Uterus (tissue), 4 donors: Measurements from ENCODE around the gene DGCR2. TPM values are rescaled to one million over a fixed set of nuclear protein-coding genes. Genes with fewer than 3 reads are reported as not detected.
"Not testable (repeated sequence)": the region's sequence is repeated elsewhere in the genome, so short reads cannot be mapped to it uniquely, and the experiment has no call there.

Source experiments
- DNase-seq, 2 donors: peaks; one replicate each; pipeline ENCODE4 v3.0.0-alpha.2; 2019 to 2020
- H3K27ac ChIP-seq, 2 donors: fragments of 200-600 bp; sonication (generic); 1 replicate in 1 of 2; 2 replicates in 1 of 2; pipeline ENCODE4 v1.5.1; 2016 to 2018
- H3K27me3 ChIP-seq, 2 donors: fragments of 200-600 bp; sonication (generic); one replicate each; pipeline ENCODE4 v1.5.1; 2018 to 2019; ENCODE audit warnings: control low read depth in 1 of 2
- H3K36me3 ChIP-seq, 2 donors: fragments of 200-600 bp; sonication (generic); one replicate each; pipeline ENCODE4 v1.5.1; 2019; ENCODE audit warnings: control low read depth in 1 of 2
- H3K4me1 ChIP-seq, 2 donors: fragments of 200-600 bp; sonication (generic); one replicate each; pipeline ENCODE4 v1.5.1; 2018 to 2019; ENCODE audit warnings: control low read depth in 1 of 2
- H3K4me3 ChIP-seq, 2 donors: fragments of 200-600 bp; sonication (generic); 1 replicate in 1 of 2; 2 replicates in 1 of 2; pipeline ENCODE4 v1.5.1; 2018 to 2019; ENCODE audit warnings: mild to moderate bottlenecking in 1 of 2
- H3K9me3 ChIP-seq, 2 donors: fragments of 200-600 bp; sonication (generic); one replicate each; pipeline ENCODE4 v1.5.1; 2019; ENCODE audit warnings: control low read depth in 1 of 2
- POLR2A ChIP-seq, 2 donors: fragments of 450-650 bp; IDR thresholded peaks; one replicate each; pipeline ENCODE4 v1.6.1; 2016; ENCODE audit warnings: antibody characterized with exemption in 2 of 2, mild to moderate bottlenecking in 1 of 2, moderate library complexity in 1 of 2
- intact Hi-C: fragments of 100-400 bp; cut with DNase I; formaldehyde crosslinking; loops from one replicate; pipeline ENCODE4 v1.15.1; 2023; ENCODE audit warnings: low total_unique reads
- total RNA-seq, 4 donors: library from RNA; depleted of rRNA in 3 of 4; stranded (reverse); fragments of >200 nt in 3 of 4; gene quantifications; one replicate each; pipeline versions ENCODE4 v1.1.0 to v1.2.4, GENCODE V29; 2014 to 2023
- TF ChIP-seq, protein P1 (sequence below), 4 experiments: fragments of 200-600 bp in 2 of 4; fragments of 450-650 bp in 2 of 4; sonication (generic) in 2 of 4; IDR thresholded peaks; one replicate each; pipeline ENCODE4 v1.5.1; 2016 to 2019; ENCODE audit warnings: antibody characterized with exemption in 4 of 4, mild to moderate bottlenecking in 2 of 4, moderate library complexity in 1 of 4
- donor health status: DM: yes; HTN: yes; CAD: no.

Gene DGCR2
- total RNA-seq, 4 donors from 2014 or later = 18.2 to 88.9 (median 47.6) TPM

DNA sequence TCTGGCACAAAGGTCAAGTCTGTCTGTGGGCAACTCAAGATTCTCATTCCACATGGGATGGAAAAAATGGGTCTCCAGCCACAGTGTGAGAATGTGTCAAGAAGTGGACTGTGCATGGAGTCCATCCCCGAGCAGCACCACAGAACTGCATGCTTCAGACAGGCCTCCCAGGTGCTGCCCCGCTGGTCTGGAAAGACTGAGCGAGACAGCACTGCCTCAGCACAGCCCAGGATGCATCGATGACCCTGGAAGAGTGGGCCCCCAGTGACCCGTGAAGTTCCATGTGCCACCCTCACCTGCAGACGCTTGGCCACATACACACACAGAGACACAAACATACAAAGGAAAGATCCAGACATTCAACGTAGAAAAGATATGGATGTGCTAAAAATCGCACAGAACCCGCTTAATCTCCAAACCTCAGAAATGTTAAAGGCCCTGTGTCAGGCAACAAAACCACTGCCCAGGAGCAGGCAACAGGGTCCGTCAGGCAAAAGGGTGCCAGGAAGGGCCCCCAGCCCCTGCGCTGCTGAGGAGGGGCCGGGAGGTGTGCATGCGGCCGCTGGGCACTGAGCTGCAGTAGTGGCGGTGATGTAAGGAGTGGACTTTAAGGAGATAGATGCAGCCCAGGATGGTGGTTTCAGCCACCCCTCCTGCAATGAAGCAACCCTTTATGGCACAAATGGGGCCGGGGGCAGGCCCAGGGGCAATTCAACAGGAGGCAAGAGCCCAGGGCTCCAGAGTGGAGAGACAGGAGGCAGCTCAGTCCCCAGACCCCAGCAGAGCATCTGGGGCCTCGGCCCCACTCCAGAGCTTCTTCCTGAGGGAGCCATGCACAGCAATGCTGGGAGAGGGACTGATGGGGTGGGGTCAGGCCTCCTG is 84.7 kb downstream of the DGCR2 start:
- H3K9me3 ChIP-seq = no peaks in the 10 kb centered on the region
- no peaks in the 10 kb centered on the region for H3K4me1 ChIP-seq
- TF ChIP-seq, protein P1, sequence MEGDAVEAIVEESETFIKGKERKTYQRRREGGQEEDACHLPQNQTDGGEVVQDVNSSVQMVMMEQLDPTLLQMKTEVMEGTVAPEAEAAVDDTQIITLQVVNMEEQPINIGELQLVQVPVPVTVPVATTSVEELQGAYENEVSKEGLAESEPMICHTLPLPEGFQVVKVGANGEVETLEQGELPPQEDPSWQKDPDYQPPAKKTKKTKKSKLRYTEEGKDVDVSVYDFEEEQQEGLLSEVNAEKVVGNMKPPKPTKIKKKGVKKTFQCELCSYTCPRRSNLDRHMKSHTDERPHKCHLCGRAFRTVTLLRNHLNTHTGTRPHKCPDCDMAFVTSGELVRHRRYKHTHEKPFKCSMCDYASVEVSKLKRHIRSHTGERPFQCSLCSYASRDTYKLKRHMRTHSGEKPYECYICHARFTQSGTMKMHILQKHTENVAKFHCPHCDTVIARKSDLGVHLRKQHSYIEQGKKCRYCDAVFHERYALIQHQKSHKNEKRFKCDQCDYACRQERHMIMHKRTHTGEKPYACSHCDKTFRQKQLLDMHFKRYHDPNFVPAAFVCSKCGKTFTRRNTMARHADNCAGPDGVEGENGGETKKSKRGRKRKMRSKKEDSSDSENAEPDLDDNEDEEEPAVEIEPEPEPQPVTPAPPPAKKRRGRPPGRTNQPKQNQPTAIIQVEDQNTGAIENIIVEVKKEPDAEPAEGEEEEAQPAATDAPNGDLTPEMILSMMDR (IDR thresholded peaks at IDR 0.05) = no peak
- TF ChIP-seq POLR2A (IDR thresholded peaks at IDR 0.05) = no peak
- no peak overlapping the region for H3K4me3 ChIP-seq
- intact Hi-C loops = no loop called here
- H3K27me3 ChIP-seq = no peaks in the 10 kb centered on the region
- no peak overlapping the region for H3K27ac ChIP-seq
- peak in 1 of 2 donors; percentile 10 for DNase-seq
- no peaks in the 10 kb centered on the region for H3K36me3 ChIP-seq

DNA sequence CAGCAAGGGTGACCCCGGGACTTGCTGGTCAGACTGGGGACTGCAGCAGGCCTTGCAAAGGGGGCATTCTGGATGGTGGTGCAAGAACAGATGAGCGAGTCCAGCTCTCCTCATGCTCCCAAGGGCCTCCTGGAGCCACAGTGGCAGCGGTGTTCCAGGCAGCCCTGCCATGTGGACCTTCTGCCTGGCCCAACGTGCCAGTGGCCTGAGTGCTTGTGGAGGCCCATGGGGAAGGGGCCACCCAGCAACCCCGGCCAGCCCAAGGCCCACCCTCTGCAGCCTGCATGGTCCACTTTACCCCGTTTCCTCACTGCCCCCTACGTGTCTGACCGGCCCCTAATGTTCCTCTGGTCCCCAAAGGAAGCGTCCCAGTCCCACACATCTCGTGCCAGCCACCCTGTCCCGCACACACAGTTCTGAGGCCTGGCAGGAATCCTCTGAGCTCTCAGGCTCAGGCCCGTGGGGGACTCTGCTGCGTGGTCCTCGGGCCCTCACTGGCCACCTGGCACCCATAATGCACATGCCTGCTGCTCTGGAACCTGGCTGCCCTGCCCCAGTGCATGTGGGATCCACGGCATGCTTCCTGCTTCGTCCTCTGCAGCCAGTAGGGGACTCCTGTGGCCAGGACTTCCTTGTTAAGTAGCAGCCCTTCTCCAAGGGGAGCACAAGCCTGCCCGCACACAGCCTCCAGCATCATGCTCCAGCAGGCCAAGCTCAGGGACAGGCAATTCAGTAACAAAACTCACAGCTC is 85.5 kb downstream of the DGCR2 start:
- TF ChIP-seq, protein P1 (IDR thresholded peaks at IDR 0.05) = no peak
- no peak for TF ChIP-seq POLR2A (IDR thresholded peaks at IDR 0.05)
- Histone ChIP-seq H3K27me3 (no peaks in the 10 kb centered on the region), H3K4me3 (no peak overlapping the region), H3K36me3 (no peaks in the 10 kb centered on the region), H3K4me1 (no peaks in the 10 kb centered on the region), H3K9me3 (no peaks in the 10 kb centered on the region), H3K27ac (no peak overlapping the region)
- intact Hi-C loops = no loop called here
- no peak for DNase-seq

DNA sequence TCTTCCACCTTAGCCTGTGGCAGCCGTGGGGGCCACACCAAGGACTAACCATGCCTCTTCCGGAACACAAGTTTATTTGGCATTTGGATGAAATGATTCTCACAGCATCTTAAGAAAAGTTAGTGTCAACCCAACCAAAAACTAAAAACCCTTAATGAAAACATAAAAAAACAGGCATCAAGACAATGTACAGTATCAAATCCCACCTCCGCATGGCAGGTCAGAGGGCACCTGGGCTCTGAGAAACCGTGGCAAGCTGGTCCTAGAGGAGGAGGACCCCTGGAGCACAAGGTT is 86.0 kb downstream of the DGCR2 start:
- no peaks in the 10 kb centered on the region for H3K27me3 ChIP-seq
- intact Hi-C loops = no loop called here
- H3K36me3 ChIP-seq = no peaks in the 10 kb centered on the region

DNA sequence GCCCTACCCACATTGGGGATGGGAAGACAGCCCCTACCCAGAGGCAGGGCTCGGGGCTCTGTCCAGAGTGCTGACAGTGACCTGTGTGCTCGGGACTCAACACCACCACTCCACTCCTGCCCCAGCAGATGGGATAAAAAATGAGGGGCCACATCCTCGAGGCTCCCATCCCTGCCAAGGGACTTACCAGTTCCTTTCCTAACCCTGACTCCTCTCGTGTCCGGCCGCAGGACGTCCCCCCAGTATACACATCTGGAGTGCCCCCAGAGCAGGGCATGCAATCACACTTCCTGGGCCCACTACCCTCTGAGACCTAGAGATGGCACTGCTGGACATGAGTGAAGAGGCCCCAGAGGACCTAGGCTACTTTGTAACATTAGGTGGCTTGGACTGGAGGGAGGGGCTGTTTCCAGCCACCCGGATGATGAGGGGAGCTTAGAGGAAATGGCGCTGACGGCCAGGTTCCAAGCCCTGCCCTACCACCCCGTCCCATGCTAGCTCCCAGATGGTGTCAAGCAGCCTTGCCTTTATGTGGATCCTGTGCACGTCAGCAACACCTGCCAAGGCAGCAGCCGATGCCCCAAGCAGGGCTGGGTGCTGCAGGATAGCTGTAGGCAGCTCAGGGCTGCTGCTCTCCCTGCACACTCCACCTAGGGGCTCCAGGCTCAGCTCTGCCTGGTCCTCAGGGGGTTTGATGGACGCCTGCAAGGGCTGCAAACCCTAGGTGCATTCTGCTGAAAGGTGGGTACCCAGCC is 86.6 kb downstream of the DGCR2 start:
- Histone ChIP-seq H3K27ac (no peak overlapping the region), H3K4me1 (no peaks in the 10 kb centered on the region), H3K27me3 (no peaks in the 10 kb centered on the region), H3K36me3 (no peaks in the 10 kb centered on the region), H3K4me3 (no peak overlapping the region), H3K9me3 (no peaks in the 10 kb centered on the region)
- no peak for DNase-seq
- TF ChIP-seq, protein P1 (IDR thresholded peaks at IDR 0.05) = no peak
- no peak for TF ChIP-seq POLR2A (IDR thresholded peaks at IDR 0.05)
- intact Hi-C loops = no loop called here

More for the DNA sequence above, 86.0 kb downstream of the DGCR2 start:
- TF ChIP-seq POLR2A (IDR thresholded peaks at IDR 0.05) = no peak
- TF ChIP-seq, protein P1 (IDR thresholded peaks at IDR 0.05) = no peak
- no peak for DNase-seq
- no peaks in the 10 kb centered on the region for H3K4me1 ChIP-seq
- H3K9me3 ChIP-seq = no peaks in the 10 kb centered on the region
- H3K27ac ChIP-seq = no peak overlapping the region
- no peak overlapping the region for H3K4me3 ChIP-seq

DNA sequence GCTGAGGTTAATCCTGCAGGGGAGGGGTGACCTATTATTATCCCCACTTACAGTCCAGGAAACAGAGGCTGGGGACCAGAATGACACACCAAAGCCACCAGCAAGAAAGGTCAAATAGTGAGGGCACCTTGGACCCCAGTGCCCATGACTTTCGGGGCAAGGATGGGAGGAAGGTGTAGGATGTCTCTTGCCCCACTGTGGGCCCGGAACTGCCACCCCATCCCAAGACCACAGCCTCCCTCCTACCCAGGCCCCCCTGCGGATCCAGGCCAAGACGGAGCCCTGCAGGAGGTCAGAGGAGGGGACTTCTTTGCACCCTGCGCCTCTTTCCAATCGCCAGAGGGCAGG is 87.1 kb downstream of the DGCR2 start:
- H3K9me3 ChIP-seq, DNase-seq, H3K4me1 ChIP-seq, H3K36me3 ChIP-seq, H3K27me3 ChIP-seq, H3K27ac ChIP-seq, H3K4me3 ChIP-seq, intact Hi-C loops: not testable (repeated sequence)

DNA sequence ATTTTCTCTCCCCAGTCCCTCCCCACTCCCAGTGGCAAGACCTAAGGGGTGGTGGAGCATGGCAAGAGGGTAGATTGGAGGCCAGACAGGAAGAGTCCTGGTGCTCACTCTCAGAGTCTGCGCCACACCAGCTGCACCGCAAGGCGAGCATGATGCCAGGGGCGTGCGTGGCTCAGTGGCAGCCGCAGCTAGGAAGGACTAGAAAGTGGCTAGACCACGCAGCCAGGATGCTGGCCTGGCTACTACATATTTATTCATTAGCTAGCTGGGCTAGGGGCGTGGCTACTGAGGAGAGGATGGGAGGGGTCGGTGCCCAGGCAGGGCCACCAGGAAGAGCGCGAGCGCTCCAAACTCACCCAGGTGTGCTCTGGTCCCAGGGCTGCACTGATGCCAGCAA is 87.5 kb downstream of the DGCR2 start:
- H3K9me3 ChIP-seq, intact Hi-C loops, H3K27ac ChIP-seq, DNase-seq, H3K4me1 ChIP-seq, H3K4me3 ChIP-seq, H3K27me3 ChIP-seq, H3K36me3 ChIP-seq: not testable (repeated sequence)

DNA sequence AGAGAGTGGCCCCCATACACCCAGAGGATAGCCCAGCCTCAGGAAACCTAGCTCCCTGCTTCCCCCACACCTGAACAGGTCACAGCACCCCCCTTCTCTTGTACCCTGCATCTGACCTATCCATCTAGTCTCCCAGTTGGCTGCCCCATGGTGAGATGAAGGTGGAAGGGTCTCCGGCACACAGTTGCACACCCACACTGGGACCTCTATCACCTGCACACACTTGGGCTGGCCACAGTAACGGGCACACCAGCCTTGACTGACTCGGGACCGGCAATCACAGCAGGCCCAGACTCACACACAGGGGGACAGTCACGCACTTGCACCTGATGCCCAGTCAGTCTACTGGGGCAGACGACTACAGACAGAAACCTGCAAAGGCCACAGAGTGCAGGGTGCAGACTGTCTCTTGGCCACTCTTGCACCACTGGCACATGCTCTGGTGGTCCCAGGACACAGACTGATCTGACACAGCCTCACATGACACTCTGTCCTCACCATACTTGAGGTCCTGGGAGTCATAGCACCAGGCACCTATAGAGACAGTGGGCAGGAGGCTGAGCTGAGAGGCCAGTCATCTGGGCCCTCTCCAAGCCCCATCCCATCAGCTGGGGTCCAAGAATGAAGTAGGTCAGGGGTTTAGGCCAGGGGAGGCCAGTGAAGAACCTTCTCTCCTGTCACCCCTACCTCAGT is 88.0 kb downstream of the DGCR2 start:
- H3K4me3 ChIP-seq, H3K36me3 ChIP-seq, H3K27ac ChIP-seq, intact Hi-C loops, DNase-seq, H3K4me1 ChIP-seq, H3K27me3 ChIP-seq, H3K9me3 ChIP-seq: not testable (repeated sequence)

DNA sequence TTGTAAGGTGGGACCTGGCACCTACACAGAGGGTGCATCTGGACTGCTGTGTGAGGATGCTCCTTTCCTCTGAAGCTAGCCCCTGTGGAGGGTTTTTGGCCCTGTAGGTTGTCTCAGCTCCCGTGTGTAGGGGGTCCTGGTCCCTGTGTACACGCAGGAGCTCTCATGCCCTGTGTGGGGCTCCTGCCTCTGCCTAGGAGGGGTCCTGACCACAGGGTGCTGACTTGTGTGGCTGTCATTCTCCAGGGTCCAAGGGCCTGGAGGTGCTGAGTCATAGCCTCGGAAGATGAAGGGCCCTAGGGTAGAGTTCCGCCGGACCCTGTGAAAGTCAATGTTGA is 88.7 kb downstream of the DGCR2 start:
- H3K9me3 ChIP-seq, DNase-seq, H3K27me3 ChIP-seq, H3K27ac ChIP-seq, H3K36me3 ChIP-seq, H3K4me1 ChIP-seq, H3K4me3 ChIP-seq, intact Hi-C loops: not testable (repeated sequence)
